SK-MEL-5 (cell line): ENCODE measurements around the gene SPTBN4. TPM values are rescaled to one million over a fixed set of nuclear protein-coding genes. Genes with fewer than 3 reads are reported as not detected.

Experiments
- DNase-seq: peaks from one replicate; pipeline ENCODE4 v3.0.0-alpha.2; 2016; ENCODE audit warnings: low read depth, low spot score
- in situ Hi-C: cut with HindIII; loops from 2 replicates; pipeline ENCODE4 v1.10.0; 2016; ENCODE audit warnings: low sequenced_read_pairs, high pct_unique_total_duplicates, low pct_unique_long_range_greater_than_20kb
- total RNA-seq: library from RNA; depleted of rRNA; stranded (reverse); fragments of >200 nt; shearing (Covaris generic); gene quantifications from 2 replicates; pipeline ENCODE4 v1.2.3, GENCODE V29; 2014

Gene SPTBN4
- total RNA-seq, 1 experiment from 2014 or later = 0.53 TPM

- in situ Hi-C loops = no loop called here
- no peak for DNase-seq
These were observed 133.2 kb downstream of the SPTBN4 start for GRCh38 chr19:40599902-40600569.

GRCh38 chr19:40600570-40601133, 133.9 kb downstream of the SPTBN4 start:
- DNase-seq = no peak
- in situ Hi-C loops = no loop called here

GRCh38 chr19:40601134-40601974, 134.6 kb downstream of the SPTBN4 start, which contains the start of gene LTBP4:
LTBP4 (plus strand) TSS chr19:40601369; CDS start chr19:40601388, 19 bp downstream.
- in situ Hi-C loops = no loop called here
- DNase-seq = no peak

- in situ Hi-C loops = no loop called here
These were observed 136.2 kb downstream of the SPTBN4 start for GRCh38 chr19:40603071-40603388.

GRCh38 chr19:40603389-40604170, 136.8 kb downstream of the SPTBN4 start:
- peak; percentile 97 for DNase-seq
- in situ Hi-C loops = no loop called here

More at GRCh38 chr19:40603071-40603388, 136.2 kb downstream of the SPTBN4 start:
- DNase-seq = no peak

- no peak for DNase-seq
- in situ Hi-C loops = no loop called here
These were observed 137.4 kb downstream of the SPTBN4 start for GRCh38 chr19:40604171-40604646.

- peak; percentile 22 for DNase-seq
- in situ Hi-C loops = no loop called here
These were observed 137.9 kb downstream of the SPTBN4 start for GRCh38 chr19:40604647-40605215.

- peak; percentile 68 for DNase-seq
- in situ Hi-C loops = no loop called here
These were observed 138.6 kb downstream of the SPTBN4 start for GRCh38 chr19:40605216-40605971.

- DNase-seq = no peak
- in situ Hi-C loops = no loop called here
These were observed 140.8 kb downstream of the SPTBN4 start for GRCh38 chr19:40607311-40608239.

- DNase-seq = no peak
- in situ Hi-C loops = no loop called here
These were observed 141.4 kb downstream of the SPTBN4 start for GRCh38 chr19:40608240-40608621.

GRCh38 chr19:40608957-40609356, 142.2 kb downstream of the SPTBN4 start:
- in situ Hi-C loops = no loop called here
- DNase-seq = no peak

GRCh38 chr19:40609561-40610395, 143.0 kb downstream of the SPTBN4 start:
- peak; percentile 92 for DNase-seq
- in situ Hi-C loops = no loop called here

GRCh38 chr19:40610396-40611064, 143.7 kb downstream of the SPTBN4 start:
- in situ Hi-C loops = no loop called here
- DNase-seq = no peak

- in situ Hi-C loops = no loop called here
- DNase-seq = no peak
These were observed 144.3 kb downstream of the SPTBN4 start for GRCh38 chr19:40611096-40611495.
